ENCODE results near the gene SLC2A13.
A peak's percentile ranks its signal among the peaks of the same experiment; 100 is the strongest.
"Not testable (repeated sequence)": the region's sequence is repeated elsewhere in the genome, so short reads cannot be mapped to it uniquely, and the experiment has no call there.

The SLC2A13 gene

GRCh38 chr12:40068416-40068815 is 37.5 kb downstream of the SLC2A13 start:
- no peak overlapping the region for H3K4me3 Mint-ChIP-seq
- no peak for ATAC-seq
- no peak overlapping the region for H3K27ac Mint-ChIP-seq
- H3K36me3 Mint-ChIP-seq: no peaks in the 10 kb centered on the region
- H3K4me1 Mint-ChIP-seq: no peaks in the 10 kb centered on the region
- DNase-seq (ENCODE audit: low spot score in 2 of 2): no peak
- no peaks in the 10 kb centered on the region for H3K9me3 Mint-ChIP-seq

DNA sequence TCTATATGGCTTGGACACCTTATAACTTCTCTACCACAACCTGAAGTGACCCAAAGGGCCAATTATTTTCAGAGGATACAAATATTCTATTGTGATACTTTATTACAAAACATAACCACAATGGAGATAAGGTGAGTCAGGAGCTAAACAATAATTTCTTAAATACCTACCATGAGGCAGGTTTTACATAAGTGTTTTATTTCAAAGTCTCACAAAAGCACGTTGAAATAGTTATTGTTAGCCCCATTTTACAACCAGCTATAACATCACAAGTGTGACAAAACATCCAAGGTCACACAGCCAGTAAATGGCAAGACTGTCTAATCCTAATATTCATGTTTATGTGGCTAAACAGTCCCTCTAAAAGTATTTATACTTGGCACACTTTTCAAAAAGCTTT is 40.2 kb downstream of the SLC2A13 start:
- Mint-ChIP-seq H3K27ac (no peak overlapping the region), H3K4me3 (no peak overlapping the region), H3K4me1 (no peaks in the 10 kb centered on the region), H3K9me3 (no peaks in the 10 kb centered on the region), H3K36me3 (no peaks in the 10 kb centered on the region)
- DNase-seq (ENCODE audit: low spot score in 2 of 2) (no peak), ATAC-seq (no peak)

DNA sequence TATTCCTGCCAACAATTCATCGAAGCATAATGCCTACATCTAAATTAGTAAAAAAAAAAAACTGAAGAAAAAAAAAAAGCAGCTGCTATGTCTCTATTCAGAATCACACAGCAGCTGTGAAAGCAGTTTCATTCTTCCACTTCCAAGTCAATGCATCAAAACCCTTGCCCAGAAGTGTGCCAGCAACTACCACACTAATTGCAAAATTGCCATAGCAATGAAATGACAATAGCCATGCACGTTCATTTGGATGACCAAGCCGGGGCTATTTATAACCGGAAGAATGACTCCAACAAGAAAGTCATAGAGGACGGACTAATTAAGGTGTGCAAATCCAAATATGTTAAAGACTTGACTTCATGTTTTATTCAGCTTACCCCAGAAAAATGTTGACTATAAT is 42.5 kb downstream of the SLC2A13 start:
- no peak overlapping the region for H3K27ac Mint-ChIP-seq
- no peak for DNase-seq (ENCODE audit: low spot score in 2 of 2)
- H3K4me3 Mint-ChIP-seq: no peak overlapping the region
- no peaks in the 10 kb centered on the region for H3K4me1 Mint-ChIP-seq
- no peak for ATAC-seq
- H3K9me3 Mint-ChIP-seq: no peaks in the 10 kb centered on the region
- no peaks in the 10 kb centered on the region for H3K36me3 Mint-ChIP-seq

GRCh38 chr12:40058721-40059190 is 47.1 kb downstream of the SLC2A13 start:
- no peaks in the 10 kb centered on the region for H3K9me3 Mint-ChIP-seq
- no peak overlapping the region for H3K4me3 Mint-ChIP-seq
- no peaks in the 10 kb centered on the region for H3K36me3 Mint-ChIP-seq
- no peaks in the 10 kb centered on the region for H3K4me1 Mint-ChIP-seq
- no peak overlapping the region for H3K27ac Mint-ChIP-seq
- no peak for DNase-seq (ENCODE audit: low spot score in 2 of 2)
- ATAC-seq: peak; percentile 56

DNA sequence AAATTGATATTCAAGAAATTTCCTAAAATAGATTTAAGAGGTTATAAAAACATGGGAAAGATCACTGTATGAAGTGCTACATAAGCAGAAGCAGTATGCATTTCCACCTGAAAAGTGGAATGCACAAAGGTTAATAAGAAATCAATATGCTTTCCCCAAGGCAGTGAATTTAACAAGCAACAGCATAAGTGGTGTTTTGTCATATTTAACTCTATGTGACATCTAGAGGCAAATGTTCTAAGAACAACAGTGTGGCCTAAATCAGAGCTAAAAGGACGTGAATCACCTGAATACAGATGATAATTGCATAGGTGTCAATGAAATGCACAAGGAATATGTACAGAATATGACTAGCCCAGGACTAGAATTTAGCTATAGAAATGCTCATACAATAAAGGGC is 49.5 kb downstream of the SLC2A13 start:
- no peaks in the 10 kb centered on the region for H3K36me3 Mint-ChIP-seq
- H3K4me3 Mint-ChIP-seq: no peak overlapping the region
- DNase-seq (ENCODE audit: low spot score in 2 of 2) (no peak), ATAC-seq (no peak)
- no peaks in the 10 kb centered on the region for H3K9me3 Mint-ChIP-seq
- H3K4me1 Mint-ChIP-seq: no peaks in the 10 kb centered on the region
- no peak overlapping the region for H3K27ac Mint-ChIP-seq

GRCh38 chr12:40055776-40056175 is 50.1 kb downstream of the SLC2A13 start:
- Mint-ChIP-seq H3K9me3 (no peaks in the 10 kb centered on the region), H3K4me3 (no peak overlapping the region), H3K36me3 (no peaks in the 10 kb centered on the region), H3K27ac (no peak overlapping the region), H3K4me1 (no peaks in the 10 kb centered on the region)
- ATAC-seq: no peak
- no peak for DNase-seq (ENCODE audit: low spot score in 2 of 2)

- DNase-seq (ENCODE audit: low spot score in 2 of 2) (no peak), ATAC-seq (no peak)
- no peaks in the 10 kb centered on the region for H3K36me3 Mint-ChIP-seq
- no peak overlapping the region for H3K4me3 Mint-ChIP-seq
- H3K4me1 Mint-ChIP-seq: no peaks in the 10 kb centered on the region
- H3K9me3 Mint-ChIP-seq: no peaks in the 10 kb centered on the region
- no peak overlapping the region for H3K27ac Mint-ChIP-seq
Measured at GRCh38 chr12:40055228-40055579, 50.7 kb downstream of the SLC2A13 start.

DNA sequence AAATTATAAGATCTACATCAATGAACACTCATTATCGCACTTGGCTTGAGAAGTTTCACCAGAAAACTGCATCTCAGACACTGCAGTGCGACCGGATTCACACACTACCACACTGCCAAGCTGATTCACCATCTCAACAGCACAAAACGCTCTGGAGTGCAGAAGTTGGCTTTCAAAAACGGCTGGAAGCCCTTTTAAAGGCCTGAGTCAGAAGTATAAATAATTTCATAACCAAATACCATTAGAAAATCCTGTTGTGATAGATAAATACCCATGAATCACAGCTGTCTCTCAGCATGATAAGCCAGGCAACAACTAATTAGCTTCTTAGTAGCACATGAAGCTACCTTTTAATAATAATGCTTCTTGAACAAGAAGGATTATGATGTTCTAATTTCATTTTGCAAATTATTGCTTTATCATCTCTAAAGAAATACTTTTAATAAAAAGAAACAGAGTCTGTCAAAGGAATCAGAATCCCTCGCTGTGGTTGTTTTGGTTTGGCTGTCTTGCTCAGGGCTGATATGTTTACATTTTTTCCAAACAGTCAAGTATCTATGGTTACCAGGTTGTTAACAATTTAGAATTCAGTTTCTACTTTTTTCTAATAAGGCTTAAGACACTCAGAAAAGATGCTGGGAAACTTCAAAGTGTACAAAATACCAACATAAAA is 51.2 kb downstream of the SLC2A13 start:
- DNase-seq (ENCODE audit: low spot score in 2 of 2) (no peak), ATAC-seq (no peak)
- H3K27ac Mint-ChIP-seq: no peak overlapping the region
- no peaks in the 10 kb centered on the region for H3K9me3 Mint-ChIP-seq
- no peaks in the 10 kb centered on the region for H3K36me3 Mint-ChIP-seq
- H3K4me1 Mint-ChIP-seq: no peaks in the 10 kb centered on the region
- no peak overlapping the region for H3K4me3 Mint-ChIP-seq

DNA sequence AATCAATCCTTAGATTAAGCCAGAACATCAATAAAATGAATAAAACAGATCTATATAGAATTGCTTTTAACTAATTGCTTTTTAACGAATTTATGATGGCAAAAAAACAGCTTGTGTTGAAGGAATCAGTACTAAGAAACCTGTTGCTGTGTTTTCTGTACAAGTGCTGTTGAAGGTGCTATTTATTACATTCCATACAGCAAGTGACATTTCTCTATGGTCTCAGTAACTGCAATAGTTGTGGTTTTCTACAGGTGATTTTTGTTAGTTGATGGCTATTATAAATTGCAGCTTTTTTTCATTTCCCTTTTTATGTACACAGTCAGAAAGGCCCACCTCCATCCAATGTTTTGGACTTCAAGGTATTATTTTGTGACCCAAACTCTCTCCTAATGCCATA is 56.6 kb downstream of the SLC2A13 start:
- no peaks in the 10 kb centered on the region for H3K9me3 Mint-ChIP-seq
- ATAC-seq (no peak), DNase-seq (ENCODE audit: low spot score in 2 of 2) (no peak)
- no peaks in the 10 kb centered on the region for H3K4me1 Mint-ChIP-seq
- H3K4me3 Mint-ChIP-seq: no peak overlapping the region
- H3K36me3 Mint-ChIP-seq: no peaks in the 10 kb centered on the region
- no peak overlapping the region for H3K27ac Mint-ChIP-seq

GRCh38 chr12:40047002-40047401 is 58.9 kb downstream of the SLC2A13 start:
- H3K4me1 Mint-ChIP-seq; H3K9me3 Mint-ChIP-seq; H3K27ac Mint-ChIP-seq; DNase-seq (ENCODE audit: low spot score in 2 of 2); H3K36me3 Mint-ChIP-seq; ATAC-seq; H3K4me3 Mint-ChIP-seq: not testable (repeated sequence)

DNA sequence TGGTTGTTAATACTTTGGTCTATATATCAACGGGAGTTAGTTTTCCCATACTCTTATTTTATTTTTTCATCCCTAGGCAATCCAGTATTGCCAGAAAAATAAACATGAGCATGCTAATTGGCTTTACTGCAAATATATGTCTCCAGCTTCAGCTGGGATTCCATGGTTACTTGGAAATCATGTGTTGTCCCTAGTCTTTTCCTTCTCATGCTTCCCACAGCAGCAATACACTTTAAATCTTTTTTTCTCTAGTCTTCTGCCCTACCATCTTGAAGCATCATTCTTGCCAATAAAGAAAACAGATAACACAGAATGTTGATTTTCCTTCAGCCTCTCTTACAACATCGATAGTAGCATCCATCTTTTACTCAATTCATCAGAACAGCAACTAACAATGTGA is 60.2 kb downstream of the SLC2A13 start:
- Mint-ChIP-seq H3K4me3 (no peak overlapping the region), H3K9me3 (no peaks in the 10 kb centered on the region), H3K4me1 (no peaks in the 10 kb centered on the region), H3K27ac (no peak overlapping the region), H3K36me3 (no peaks in the 10 kb centered on the region)
- DNase-seq (ENCODE audit: low spot score in 2 of 2): no peak
- no peak for ATAC-seq

DNA sequence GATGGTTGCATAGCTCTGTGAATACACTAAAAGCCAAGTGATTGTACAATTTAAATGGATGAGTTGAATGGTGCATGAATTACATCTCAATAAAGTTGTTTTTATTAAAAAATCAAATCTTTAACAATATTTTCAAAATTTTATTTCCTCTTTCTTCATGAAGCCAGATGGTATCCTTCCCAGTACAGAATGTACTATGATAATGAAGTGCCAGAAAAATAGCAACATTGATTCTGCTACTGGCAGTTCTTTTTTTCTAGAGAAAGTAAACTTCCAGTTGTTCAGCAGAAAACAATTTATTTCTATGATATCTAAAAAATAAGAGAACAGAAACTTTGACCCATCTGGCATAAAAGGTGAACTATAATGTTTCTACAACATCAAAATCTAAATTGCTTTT is 61.5 kb downstream of the SLC2A13 start:
- no peak for ATAC-seq
- Mint-ChIP-seq H3K27ac (no peak overlapping the region), H3K4me3 (no peak overlapping the region), H3K36me3 (no peaks in the 10 kb centered on the region), H3K9me3 (no peaks in the 10 kb centered on the region), H3K4me1 (no peaks in the 10 kb centered on the region)
- DNase-seq (ENCODE audit: low spot score in 2 of 2): no peak

- H3K4me3 Mint-ChIP-seq: no peak overlapping the region
- H3K4me1 Mint-ChIP-seq: no peaks in the 10 kb centered on the region
- H3K36me3 Mint-ChIP-seq: no peaks in the 10 kb centered on the region
- H3K27ac Mint-ChIP-seq: no peak overlapping the region
- no peaks in the 10 kb centered on the region for H3K9me3 Mint-ChIP-seq
- DNase-seq (ENCODE audit: low spot score in 2 of 2) (no peak), ATAC-seq (no peak)
Measured at GRCh38 chr12:40039598-40039997, 66.3 kb downstream of the SLC2A13 start.

GRCh38 chr12:40038619-40039018 is 67.3 kb downstream of the SLC2A13 start:
- H3K36me3 Mint-ChIP-seq: no peaks in the 10 kb centered on the region
- no peaks in the 10 kb centered on the region for H3K4me1 Mint-ChIP-seq
- H3K9me3 Mint-ChIP-seq: no peaks in the 10 kb centered on the region
- no peak for ATAC-seq
- no peak overlapping the region for H3K27ac Mint-ChIP-seq
- no peak for DNase-seq (ENCODE audit: low spot score in 2 of 2)
- H3K4me3 Mint-ChIP-seq: no peak overlapping the region

- no peaks in the 10 kb centered on the region for H3K36me3 Mint-ChIP-seq
- no peaks in the 10 kb centered on the region for H3K4me1 Mint-ChIP-seq
- ATAC-seq (no peak), DNase-seq (ENCODE audit: low spot score in 2 of 2) (no peak)
- H3K27ac Mint-ChIP-seq: no peak overlapping the region
- H3K4me3 Mint-ChIP-seq: no peak overlapping the region
- no peaks in the 10 kb centered on the region for H3K9me3 Mint-ChIP-seq
Measured at GRCh38 chr12:40034712-40035111, 71.2 kb downstream of the SLC2A13 start.

GRCh38 chr12:40034156-40034555 is 71.7 kb downstream of the SLC2A13 start:
- Mint-ChIP-seq H3K4me1 (no peaks in the 10 kb centered on the region), H3K36me3 (no peaks in the 10 kb centered on the region), H3K27ac (no peak overlapping the region), H3K4me3 (no peak overlapping the region), H3K9me3 (no peaks in the 10 kb centered on the region)
- ATAC-seq (no peak), DNase-seq (ENCODE audit: low spot score in 2 of 2) (no peak)

DNA sequence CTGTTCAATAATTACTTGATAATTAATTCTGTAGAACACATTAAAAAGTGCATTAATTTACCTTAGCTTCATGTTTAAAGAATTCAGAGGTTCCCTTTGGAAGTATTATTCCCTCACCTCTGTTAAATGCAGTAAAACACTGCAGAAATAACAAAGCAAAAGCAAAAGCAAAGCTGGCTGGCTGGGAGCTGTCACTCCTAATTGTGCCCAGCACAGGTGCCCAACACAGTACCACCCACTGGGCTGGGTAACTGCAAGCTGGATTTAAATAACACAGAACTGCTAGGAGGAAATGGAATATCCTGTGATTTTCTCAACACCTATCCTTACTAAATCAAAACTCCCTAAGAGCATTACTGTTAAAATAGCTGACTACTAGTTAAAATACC is 72.6 kb downstream of the SLC2A13 start:
- DNase-seq (ENCODE audit: low spot score in 2 of 2): no peak
- Mint-ChIP-seq H3K9me3 (no peaks in the 10 kb centered on the region), H3K36me3 (no peaks in the 10 kb centered on the region), H3K27ac (no peak overlapping the region), H3K4me3 (no peak overlapping the region), H3K4me1 (no peaks in the 10 kb centered on the region)
- no peak for ATAC-seq

Data from stimulated activated effector memory CD8-positive, alpha-beta T cell treated with anti-CD3 and anti-CD28 coated beads, Interleukin-12 subunit alpha, Interleukin-12 subunit beta, amount 100 ng/mL, for 72 hours (primary cell).